ENCODE data around the gene STK17B.

DNA sequence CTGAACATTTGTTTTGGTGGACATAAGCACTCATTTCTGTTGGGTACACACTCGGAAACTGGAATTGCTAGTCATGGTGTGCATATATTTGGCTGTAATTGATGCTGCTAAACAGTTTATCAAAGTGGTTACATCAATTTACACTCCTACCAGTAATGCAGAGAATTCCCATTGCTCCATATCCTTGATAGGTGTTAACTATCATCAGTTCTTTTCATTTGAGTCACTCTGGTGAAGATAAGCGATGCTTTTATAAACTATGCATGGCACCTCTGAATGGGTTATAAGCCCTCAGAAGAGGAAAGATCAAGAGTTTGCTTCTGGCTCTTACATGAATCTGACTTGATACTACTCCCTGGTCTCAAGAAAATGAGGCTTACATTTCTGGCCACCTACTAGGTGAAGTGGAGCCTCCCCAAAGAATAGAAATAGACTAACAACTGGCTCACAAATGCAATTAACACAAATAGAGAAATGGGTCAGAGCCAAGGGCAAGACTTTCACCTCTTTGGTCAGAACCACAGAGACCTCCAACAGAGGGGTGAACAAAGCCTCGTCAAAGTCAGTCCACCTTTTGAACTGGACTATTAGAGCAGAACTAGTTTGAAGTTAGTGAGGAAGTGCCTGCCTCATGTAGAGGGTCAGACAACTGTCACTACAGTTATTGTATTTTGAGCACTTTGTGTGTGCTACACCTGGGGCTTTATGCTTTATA, 15.0 kb upstream of the STK17B start:
- TF ChIP-seq, protein P1, sequence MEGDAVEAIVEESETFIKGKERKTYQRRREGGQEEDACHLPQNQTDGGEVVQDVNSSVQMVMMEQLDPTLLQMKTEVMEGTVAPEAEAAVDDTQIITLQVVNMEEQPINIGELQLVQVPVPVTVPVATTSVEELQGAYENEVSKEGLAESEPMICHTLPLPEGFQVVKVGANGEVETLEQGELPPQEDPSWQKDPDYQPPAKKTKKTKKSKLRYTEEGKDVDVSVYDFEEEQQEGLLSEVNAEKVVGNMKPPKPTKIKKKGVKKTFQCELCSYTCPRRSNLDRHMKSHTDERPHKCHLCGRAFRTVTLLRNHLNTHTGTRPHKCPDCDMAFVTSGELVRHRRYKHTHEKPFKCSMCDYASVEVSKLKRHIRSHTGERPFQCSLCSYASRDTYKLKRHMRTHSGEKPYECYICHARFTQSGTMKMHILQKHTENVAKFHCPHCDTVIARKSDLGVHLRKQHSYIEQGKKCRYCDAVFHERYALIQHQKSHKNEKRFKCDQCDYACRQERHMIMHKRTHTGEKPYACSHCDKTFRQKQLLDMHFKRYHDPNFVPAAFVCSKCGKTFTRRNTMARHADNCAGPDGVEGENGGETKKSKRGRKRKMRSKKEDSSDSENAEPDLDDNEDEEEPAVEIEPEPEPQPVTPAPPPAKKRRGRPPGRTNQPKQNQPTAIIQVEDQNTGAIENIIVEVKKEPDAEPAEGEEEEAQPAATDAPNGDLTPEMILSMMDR (conservative IDR thresholded peaks at IDR 0.05; ENCODE audit: low read depth in 2 of 2) = no peak
- TF ChIP-seq, protein P2, sequence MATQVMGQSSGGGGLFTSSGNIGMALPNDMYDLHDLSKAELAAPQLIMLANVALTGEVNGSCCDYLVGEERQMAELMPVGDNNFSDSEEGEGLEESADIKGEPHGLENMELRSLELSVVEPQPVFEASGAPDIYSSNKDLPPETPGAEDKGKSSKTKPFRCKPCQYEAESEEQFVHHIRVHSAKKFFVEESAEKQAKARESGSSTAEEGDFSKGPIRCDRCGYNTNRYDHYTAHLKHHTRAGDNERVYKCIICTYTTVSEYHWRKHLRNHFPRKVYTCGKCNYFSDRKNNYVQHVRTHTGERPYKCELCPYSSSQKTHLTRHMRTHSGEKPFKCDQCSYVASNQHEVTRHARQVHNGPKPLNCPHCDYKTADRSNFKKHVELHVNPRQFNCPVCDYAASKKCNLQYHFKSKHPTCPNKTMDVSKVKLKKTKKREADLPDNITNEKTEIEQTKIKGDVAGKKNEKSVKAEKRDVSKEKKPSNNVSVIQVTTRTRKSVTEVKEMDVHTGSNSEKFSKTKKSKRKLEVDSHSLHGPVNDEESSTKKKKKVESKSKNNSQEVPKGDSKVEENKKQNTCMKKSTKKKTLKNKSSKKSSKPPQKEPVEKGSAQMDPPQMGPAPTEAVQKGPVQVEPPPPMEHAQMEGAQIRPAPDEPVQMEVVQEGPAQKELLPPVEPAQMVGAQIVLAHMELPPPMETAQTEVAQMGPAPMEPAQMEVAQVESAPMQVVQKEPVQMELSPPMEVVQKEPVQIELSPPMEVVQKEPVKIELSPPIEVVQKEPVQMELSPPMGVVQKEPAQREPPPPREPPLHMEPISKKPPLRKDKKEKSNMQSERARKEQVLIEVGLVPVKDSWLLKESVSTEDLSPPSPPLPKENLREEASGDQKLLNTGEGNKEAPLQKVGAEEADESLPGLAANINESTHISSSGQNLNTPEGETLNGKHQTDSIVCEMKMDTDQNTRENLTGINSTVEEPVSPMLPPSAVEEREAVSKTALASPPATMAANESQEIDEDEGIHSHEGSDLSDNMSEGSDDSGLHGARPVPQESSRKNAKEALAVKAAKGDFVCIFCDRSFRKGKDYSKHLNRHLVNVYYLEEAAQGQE (IDR thresholded peaks at IDR 0.05; ENCODE audit: unreplicated experiment) = no peak
- TF ChIP-seq EZH2 (IDR thresholded peaks at IDR 0.05; ENCODE audit: low read depth, unreplicated experiment) (no peak), CREB1 (CRISPR knock-in tag; IDR thresholded peaks at IDR 0.05; ENCODE audit: low read depth) (no peak)

Measured in GM23338 (cell line).